Vagina (tissue), 2 donors: ENCODE results near the gene ATF7.
"Not testable (repeated sequence)": the region's sequence is repeated elsewhere in the genome, so short reads cannot be mapped to it uniquely, and the experiment has no call there.

Experiments used
- POLR2AphosphoS5 ChIP-seq, 2 donors: sonication (generic); formaldehyde crosslinking; IDR thresholded peaks; one replicate each; pipeline ENCODE4 v1.9.0; 2017; ENCODE audit warnings: antibody characterized with exemption in 2 of 2, mild to moderate bottlenecking in 2 of 2, low read depth in 1 of 2; ENCODE audit not compliant: insufficient read depth in 1 of 2
- TF ChIP-seq, protein P1 (sequence below), 3 experiments: fragments of 450-650 bp in 2 of 3; fragments of 200-600 bp in 1 of 3; sonication (generic) in 1 of 3; IDR thresholded peaks; one replicate each; pipeline ENCODE4 v1.5.1; 2017 to 2019; ENCODE audit warnings: antibody characterized with exemption in 3 of 3, mild to moderate bottlenecking in 2 of 3, moderate library complexity in 2 of 3

DNA sequence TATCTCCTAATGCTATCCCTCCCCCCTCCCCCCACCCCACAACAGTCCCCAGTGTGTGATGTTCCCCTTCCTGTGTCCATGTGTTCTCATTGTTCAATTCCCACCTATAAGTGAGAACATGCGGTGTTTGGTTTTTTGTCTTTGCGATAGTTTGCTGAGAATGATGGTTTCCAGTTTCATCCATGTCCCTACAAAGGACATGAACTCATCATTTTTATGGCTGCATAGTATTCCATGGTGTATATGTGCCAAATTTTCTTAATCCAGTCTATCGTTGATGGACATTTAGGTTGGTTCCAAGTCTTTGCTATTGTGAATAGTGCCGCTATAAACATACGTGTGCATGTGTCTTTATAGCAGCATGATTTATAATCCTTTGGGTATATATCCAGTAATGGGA lies 19.5 kb downstream of the ATF7 start:
- TF ChIP-seq POLR2AphosphoS5 (IDR thresholded peaks at IDR 0.05; ENCODE audit: insufficient read depth in 1 of 2, low read depth in 1 of 2) = not testable (repeated sequence)
- TF ChIP-seq, protein P1, sequence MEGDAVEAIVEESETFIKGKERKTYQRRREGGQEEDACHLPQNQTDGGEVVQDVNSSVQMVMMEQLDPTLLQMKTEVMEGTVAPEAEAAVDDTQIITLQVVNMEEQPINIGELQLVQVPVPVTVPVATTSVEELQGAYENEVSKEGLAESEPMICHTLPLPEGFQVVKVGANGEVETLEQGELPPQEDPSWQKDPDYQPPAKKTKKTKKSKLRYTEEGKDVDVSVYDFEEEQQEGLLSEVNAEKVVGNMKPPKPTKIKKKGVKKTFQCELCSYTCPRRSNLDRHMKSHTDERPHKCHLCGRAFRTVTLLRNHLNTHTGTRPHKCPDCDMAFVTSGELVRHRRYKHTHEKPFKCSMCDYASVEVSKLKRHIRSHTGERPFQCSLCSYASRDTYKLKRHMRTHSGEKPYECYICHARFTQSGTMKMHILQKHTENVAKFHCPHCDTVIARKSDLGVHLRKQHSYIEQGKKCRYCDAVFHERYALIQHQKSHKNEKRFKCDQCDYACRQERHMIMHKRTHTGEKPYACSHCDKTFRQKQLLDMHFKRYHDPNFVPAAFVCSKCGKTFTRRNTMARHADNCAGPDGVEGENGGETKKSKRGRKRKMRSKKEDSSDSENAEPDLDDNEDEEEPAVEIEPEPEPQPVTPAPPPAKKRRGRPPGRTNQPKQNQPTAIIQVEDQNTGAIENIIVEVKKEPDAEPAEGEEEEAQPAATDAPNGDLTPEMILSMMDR (IDR thresholded peaks at IDR 0.05) = not testable (repeated sequence)
